Adrenal gland (tissue), 5 donors: ENCODE measurements around the gene PRKCH.
A peak's percentile ranks its signal among the peaks of the same experiment; 100 is the strongest.

Source experiments
- CTCF ChIP-seq, 6 experiments: fragments of 450-650 bp in 4 of 6; fragments of 200-600 bp in 2 of 6; sonication (generic) in 1 of 6; IDR thresholded peaks; 1 replicate in 5 of 6; 2 replicates in 1 of 6; pipeline versions ENCODE4 v1.5.1 to v1.8.0; 2016 to 2021; ENCODE audit warnings: antibody characterized with exemption in 6 of 6, mild to moderate bottlenecking in 2 of 6, moderate library complexity in 1 of 6
- POLR2A ChIP-seq, 2 donors: fragments of 450-650 bp; IDR thresholded peaks; one replicate each; pipeline ENCODE4 v1.6.1; 2017; ENCODE audit warnings: antibody characterized with exemption in 2 of 2, mild to moderate bottlenecking in 2 of 2, moderate library complexity in 1 of 2
- donor health status: DM: no; HTN: no; CAD: no.

GRCh38 chr14:61527325-61528100 is 206.1 kb downstream of the PRKCH start:
- TF ChIP-seq CTCF (IDR thresholded peaks at IDR 0.05) (peak in 1 of 6 experiments; percentile 8), POLR2A (IDR thresholded peaks at IDR 0.05) (peak in 1 of 2 donors; percentile 63)
